ENCODE data around the gene FBRSL1. TPM values are rescaled to one million over a fixed set of nuclear protein-coding genes. Genes with fewer than 3 reads are reported as not detected.

The FBRSL1 gene
- total RNA-seq, 1 experiment from 2014 or later = 130 TPM

DNA sequence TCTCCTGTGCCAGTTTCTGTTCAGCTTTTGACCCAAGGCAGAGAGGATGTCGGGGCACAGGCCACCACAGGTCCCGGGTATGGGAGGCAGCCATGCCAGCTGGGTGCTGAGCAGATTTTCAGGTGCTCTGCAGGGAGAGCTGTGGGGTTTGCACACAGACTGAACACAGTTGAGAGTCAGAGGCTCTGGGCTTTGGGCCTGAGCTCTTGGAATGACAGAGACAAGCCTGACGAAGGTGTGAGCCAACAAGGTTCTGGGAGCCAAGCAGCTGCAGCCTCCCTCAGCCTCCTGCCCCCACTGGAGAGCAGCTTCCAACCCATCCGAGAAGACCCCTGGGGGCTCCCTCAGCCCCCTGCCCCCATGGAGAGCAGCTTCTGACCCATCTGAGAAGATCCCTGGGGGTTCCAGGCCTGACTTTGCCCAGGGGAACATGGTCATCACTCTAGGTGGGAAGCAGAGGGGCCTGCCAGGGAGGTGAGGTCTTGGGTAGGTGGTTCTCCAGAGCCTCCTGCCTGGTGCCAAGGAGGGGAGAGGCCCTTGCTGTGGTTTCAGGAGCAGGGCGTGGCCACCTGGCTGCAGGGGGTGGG, 13.8 kb downstream of the FBRSL1 start:
- Histone ChIP-seq H3K9me3 (ENCODE audit: low read depth, low read length, poor library complexity, severe bottlenecking) (no peaks in the 10 kb centered on the region), H3K4me3 (ENCODE audit: low read depth, low read length, poor library complexity, severe bottlenecking) (no peak overlapping the region), H3K27me3 (replicated peaks; ENCODE audit: insufficient read depth, low read depth, low read length, poor library complexity) (no peaks in the 10 kb centered on the region), H3K27ac (ENCODE audit: low read depth, low read length, poor library complexity, severe bottlenecking) (peak overlapping the region; percentile 47), H3K4me1 (ENCODE audit: insufficient read depth, low read length, poor library complexity, severe bottlenecking) (peaks cover 40% of the 10 kb centered on the region), H3K36me3 (ENCODE audit: insufficient read depth, low read length, poor library complexity, severe bottlenecking) (no peaks in the 10 kb centered on the region)
- TF ChIP-seq, protein P1, sequence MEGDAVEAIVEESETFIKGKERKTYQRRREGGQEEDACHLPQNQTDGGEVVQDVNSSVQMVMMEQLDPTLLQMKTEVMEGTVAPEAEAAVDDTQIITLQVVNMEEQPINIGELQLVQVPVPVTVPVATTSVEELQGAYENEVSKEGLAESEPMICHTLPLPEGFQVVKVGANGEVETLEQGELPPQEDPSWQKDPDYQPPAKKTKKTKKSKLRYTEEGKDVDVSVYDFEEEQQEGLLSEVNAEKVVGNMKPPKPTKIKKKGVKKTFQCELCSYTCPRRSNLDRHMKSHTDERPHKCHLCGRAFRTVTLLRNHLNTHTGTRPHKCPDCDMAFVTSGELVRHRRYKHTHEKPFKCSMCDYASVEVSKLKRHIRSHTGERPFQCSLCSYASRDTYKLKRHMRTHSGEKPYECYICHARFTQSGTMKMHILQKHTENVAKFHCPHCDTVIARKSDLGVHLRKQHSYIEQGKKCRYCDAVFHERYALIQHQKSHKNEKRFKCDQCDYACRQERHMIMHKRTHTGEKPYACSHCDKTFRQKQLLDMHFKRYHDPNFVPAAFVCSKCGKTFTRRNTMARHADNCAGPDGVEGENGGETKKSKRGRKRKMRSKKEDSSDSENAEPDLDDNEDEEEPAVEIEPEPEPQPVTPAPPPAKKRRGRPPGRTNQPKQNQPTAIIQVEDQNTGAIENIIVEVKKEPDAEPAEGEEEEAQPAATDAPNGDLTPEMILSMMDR (conservative IDR thresholded peaks at IDR 0.05; ENCODE audit: low read depth, low read length) = no peak
- TF ChIP-seq EZH2 (IDR thresholded peaks at IDR 0.05; ENCODE audit: borderline replicate concordance, low read depth, low read length, poor library complexity, severe bottlenecking) = no peak
- BruUV-seq (replicated peaks) = no TSS peak
- ChIA-PET CTCF (no interaction called here), POLR2A (ENCODE audit: low non-redundant PET) (no interaction called here)
- intact Hi-C loops (cut with micrococcal nuclease; ENCODE audit: unreplicated experiment) = no loop called here
- DNase-seq (ENCODE audit: low spot score) = no peak

DNA sequence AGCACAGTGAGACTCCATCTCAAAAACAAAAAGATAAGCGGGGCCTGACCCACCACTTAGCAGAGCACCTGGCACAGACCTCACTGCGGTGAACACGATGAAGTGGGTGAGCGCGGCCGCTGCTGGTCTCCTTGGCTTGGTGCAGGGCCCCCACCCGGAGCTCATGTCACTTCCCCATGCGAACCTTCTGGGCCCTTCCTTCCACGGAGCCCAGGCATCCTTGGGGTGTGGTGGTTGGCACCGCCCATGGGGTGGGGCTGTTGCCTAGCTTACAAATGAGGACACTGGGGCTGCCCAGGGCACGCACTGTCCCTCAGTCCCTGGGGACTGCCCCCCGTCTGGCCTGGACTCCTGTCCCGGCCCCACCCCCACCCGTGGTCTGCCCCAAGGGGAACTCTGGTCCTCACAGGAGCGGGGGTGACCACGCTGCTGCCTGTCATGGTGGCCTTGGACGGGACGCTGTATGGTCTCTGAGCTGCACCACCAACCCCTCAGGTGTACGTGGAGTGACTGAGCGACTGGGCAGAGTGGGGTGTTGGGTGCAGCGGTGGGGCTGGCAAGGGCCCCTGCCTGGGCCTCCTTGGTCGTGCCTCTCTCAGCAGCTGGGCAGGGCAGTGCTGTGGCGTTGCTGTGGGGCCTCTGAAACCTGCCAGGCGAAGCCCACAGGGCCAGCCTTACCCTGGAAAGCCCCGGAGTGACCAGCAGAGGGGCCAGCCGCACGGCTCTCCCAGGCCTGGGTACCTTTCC, 15.3 kb downstream of the FBRSL1 start:
- peaks cover 5% of the 10 kb centered on the region for H3K36me3 ChIP-seq (ENCODE audit: insufficient read depth, low read length, poor library complexity, severe bottlenecking)
- ChIA-PET POLR2A (ENCODE audit: low non-redundant PET) (no interaction called here), CTCF (no interaction called here)
- no peaks in the 10 kb centered on the region for H3K27me3 ChIP-seq (replicated peaks; ENCODE audit: insufficient read depth, low read depth, low read length, poor library complexity)
- no peak for DNase-seq (ENCODE audit: low spot score)
- intact Hi-C loops (cut with micrococcal nuclease; ENCODE audit: unreplicated experiment) = no loop called here
- peak overlapping the region; percentile 90 for H3K27ac ChIP-seq (ENCODE audit: low read depth, low read length, poor library complexity, severe bottlenecking)
- TF ChIP-seq EZH2 (IDR thresholded peaks at IDR 0.05; ENCODE audit: borderline replicate concordance, low read depth, low read length, poor library complexity, severe bottlenecking) = no peak
- TF ChIP-seq, protein P1 (conservative IDR thresholded peaks at IDR 0.05; ENCODE audit: low read depth, low read length) = no peak
- H3K9me3 ChIP-seq (ENCODE audit: low read depth, low read length, poor library complexity, severe bottlenecking) = no peaks in the 10 kb centered on the region
- BruUV-seq (replicated peaks) = no TSS peak
- H3K4me3 ChIP-seq (ENCODE audit: low read depth, low read length, poor library complexity, severe bottlenecking) = no peak overlapping the region
- H3K4me1 ChIP-seq (ENCODE audit: insufficient read depth, low read length, poor library complexity, severe bottlenecking) = peaks cover 40% of the 10 kb centered on the region

DNA sequence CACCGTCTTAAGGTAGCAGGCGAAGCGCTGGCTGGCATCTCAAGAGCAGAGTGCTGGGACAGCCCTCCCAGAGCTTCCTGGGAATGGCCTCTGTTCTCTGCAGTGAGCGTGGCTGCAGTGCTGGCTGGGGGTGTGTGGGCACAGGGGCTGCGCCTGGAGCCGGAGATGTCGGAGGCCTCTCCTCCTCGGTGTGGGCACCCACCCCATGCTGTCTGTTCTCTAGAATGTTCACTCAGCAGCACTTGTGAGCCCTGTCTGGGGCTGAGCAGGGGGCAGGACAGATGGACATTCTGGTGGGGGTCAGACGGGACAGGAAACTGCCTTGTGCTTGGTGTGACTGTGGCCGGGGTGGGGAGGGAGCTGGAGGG, 15.9 kb downstream of the FBRSL1 start:
- CTCF ChIA-PET = no interaction called here
- no TSS peak for BruUV-seq (replicated peaks)
- H3K4me1 ChIP-seq (ENCODE audit: insufficient read depth, low read length, poor library complexity, severe bottlenecking) = peaks cover 40% of the 10 kb centered on the region
- H3K36me3 ChIP-seq (ENCODE audit: insufficient read depth, low read length, poor library complexity, severe bottlenecking) = peaks cover 5% of the 10 kb centered on the region
- TF ChIP-seq, protein P1 (conservative IDR thresholded peaks at IDR 0.05; ENCODE audit: low read depth, low read length) = no peak
- TF ChIP-seq EZH2 (IDR thresholded peaks at IDR 0.05; ENCODE audit: borderline replicate concordance, low read depth, low read length, poor library complexity, severe bottlenecking) = no peak
- POLR2A ChIA-PET (ENCODE audit: low non-redundant PET) = no interaction called here
- no peaks in the 10 kb centered on the region for H3K27me3 ChIP-seq (replicated peaks; ENCODE audit: insufficient read depth, low read depth, low read length, poor library complexity)
- H3K27ac ChIP-seq (ENCODE audit: low read depth, low read length, poor library complexity, severe bottlenecking) = peak overlapping the region; percentile 90
- H3K9me3 ChIP-seq (ENCODE audit: low read depth, low read length, poor library complexity, severe bottlenecking) = no peaks in the 10 kb centered on the region
- intact Hi-C loops (cut with micrococcal nuclease; ENCODE audit: unreplicated experiment) = loop anchor here (1.0 kb wide), 1 partner anchor 46 kb away; no protein-coding TSS in a partner anchor
- H3K4me3 ChIP-seq (ENCODE audit: low read depth, low read length, poor library complexity, severe bottlenecking) = peak overlapping the region; percentile 26
- no peak for DNase-seq (ENCODE audit: low spot score)
